Smooth muscle cell (in vitro differentiated cells): Measurements from ENCODE around the gene ORMDL1. TPM values are rescaled to one million over a fixed set of nuclear protein-coding genes. Genes with fewer than 3 reads are reported as not detected.

ENCODE experiments used
- DNase-seq: peaks from one replicate; lab custom pipeline; 2025; ENCODE audit not compliant: unreplicated experiment; lab: John Stamatoyannopoulos, UW
- H2AFZ ChIP-seq: fragments of 200-600 bp; sonication (generic); 2 replicates; pipeline ENCODE4 v1.6.0; 2016; ENCODE audit warnings: antibody characterized with exemption, low read depth, mild to moderate bottlenecking
- H3F3A ChIP-seq: fragments of 200-600 bp; sonication (generic); 2 replicates; pipeline ENCODE4 v1.6.0; 2017; ENCODE audit warnings: antibody characterized with exemption, low read depth
- H3K27ac ChIP-seq: fragments of 200-600 bp; sonication (generic); 2 replicates; pipeline ENCODE4 v1.5.1; 2016; ENCODE audit warnings: low read depth, mild to moderate bottlenecking
- H3K27me3 ChIP-seq: fragments of 200-600 bp; sonication (generic); 2 replicates; pipeline ENCODE4 v1.6.1; 2016; ENCODE audit warnings: low read depth, mild to moderate bottlenecking
- H3K36me3 ChIP-seq: fragments of 200-600 bp; sonication (generic); 2 replicates; pipeline ENCODE4 v1.5.1; 2016; ENCODE audit warnings: low read depth
- H3K4me1 ChIP-seq: fragments of 200-600 bp; sonication (generic); 2 replicates; pipeline ENCODE4 v1.5.1; 2016; ENCODE audit warnings: low read depth
- H3K4me2 ChIP-seq: fragments of 200-600 bp; sonication (generic); 2 replicates; pipeline ENCODE4 v1.6.0; 2016; ENCODE audit warnings: mild to moderate bottlenecking
- H3K4me3 ChIP-seq: fragments of 200-600 bp; sonication (generic); 2 replicates; pipeline ENCODE4 v1.5.1; 2016; ENCODE audit warnings: mild to moderate bottlenecking
- H3K79me2 ChIP-seq: fragments of 200-600 bp; sonication (generic); 2 replicates; pipeline ENCODE4 v1.6.0; 2016; ENCODE audit warnings: low read depth, mild to moderate bottlenecking
- H3K9ac ChIP-seq: fragments of 200-600 bp; sonication (generic); 2 replicates; pipeline ENCODE4 v1.6.0; 2016; ENCODE audit warnings: low read depth
- H3K9me3 ChIP-seq: fragments of 200-600 bp; sonication (generic); replicated peaks from 2 replicates; pipeline ENCODE4 v1.5.1; 2016; ENCODE audit warnings: low read depth
- H4K20me1 ChIP-seq: fragments of 200-600 bp; sonication (generic); 2 replicates; pipeline ENCODE4 v1.6.0; 2016; ENCODE audit warnings: low read depth
- WGBS: methylation state at CpG from one replicate; pipeline ENCODE4 v1.1.7; 2016; ENCODE audit warnings: low lambda C conversion rate; 5-methylcytosine and 5-hydroxymethylcytosine counted together
- polyA plus RNA-seq: library from polyadenylated mRNA; unstranded; fragments of >200 nt; fragmentation: Nextera tagmentation; extraction: Ambion mirVana; gene quantifications from 2 replicates; pipeline ENCODE4 v1.2.1, GENCODE V29; 2016
- total RNA-seq: library from RNA; depleted of rRNA; stranded (reverse); fragments of >200 nt; gene quantifications from 2 replicates; pipeline ENCODE4 v1.2.3, GENCODE V29; 2014
- TF ChIP-seq, protein P1 (sequence below): fragments of 200-600 bp; sonication (generic); IDR thresholded peaks from 2 replicates; pipeline ENCODE4 v1.5.1; 2017; ENCODE audit warnings: borderline replicate concordance, mild to moderate bottlenecking, antibody characterized with exemption; ENCODE audit not compliant: insufficient read depth, poor library complexity, severe bottlenecking

ORMDL1 gene
- total and polyA plus RNA-seq, 2 experiments from 2014 or later, result 47.3 to 60.2 TPM

- H3K27ac ChIP-seq, result no peak overlapping the region
- no peaks in the 10 kb centered on the region for H4K20me1 ChIP-seq
- H3K36me3 ChIP-seq, result peaks cover 11% of the 10 kb centered on the region
- H3F3A ChIP-seq, result no peaks in the 10 kb centered on the region
- H3K27me3 ChIP-seq, result no peaks in the 10 kb centered on the region
- H3K9ac ChIP-seq, result no peak overlapping the region
- no peak overlapping the region for H3K4me3 ChIP-seq
- H3K79me2 ChIP-seq, result no peaks in the 10 kb centered on the region
- no peak overlapping the region for H3K4me2 ChIP-seq
- H2AFZ ChIP-seq, result no peak overlapping the region
- DNase-seq, result no peak
- no peaks in the 10 kb centered on the region for H3K9me3 ChIP-seq
- no peaks in the 10 kb centered on the region for H3K4me1 ChIP-seq
- TF ChIP-seq, protein P1, sequence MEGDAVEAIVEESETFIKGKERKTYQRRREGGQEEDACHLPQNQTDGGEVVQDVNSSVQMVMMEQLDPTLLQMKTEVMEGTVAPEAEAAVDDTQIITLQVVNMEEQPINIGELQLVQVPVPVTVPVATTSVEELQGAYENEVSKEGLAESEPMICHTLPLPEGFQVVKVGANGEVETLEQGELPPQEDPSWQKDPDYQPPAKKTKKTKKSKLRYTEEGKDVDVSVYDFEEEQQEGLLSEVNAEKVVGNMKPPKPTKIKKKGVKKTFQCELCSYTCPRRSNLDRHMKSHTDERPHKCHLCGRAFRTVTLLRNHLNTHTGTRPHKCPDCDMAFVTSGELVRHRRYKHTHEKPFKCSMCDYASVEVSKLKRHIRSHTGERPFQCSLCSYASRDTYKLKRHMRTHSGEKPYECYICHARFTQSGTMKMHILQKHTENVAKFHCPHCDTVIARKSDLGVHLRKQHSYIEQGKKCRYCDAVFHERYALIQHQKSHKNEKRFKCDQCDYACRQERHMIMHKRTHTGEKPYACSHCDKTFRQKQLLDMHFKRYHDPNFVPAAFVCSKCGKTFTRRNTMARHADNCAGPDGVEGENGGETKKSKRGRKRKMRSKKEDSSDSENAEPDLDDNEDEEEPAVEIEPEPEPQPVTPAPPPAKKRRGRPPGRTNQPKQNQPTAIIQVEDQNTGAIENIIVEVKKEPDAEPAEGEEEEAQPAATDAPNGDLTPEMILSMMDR, result no peak
- 84% methylated on average over 2 of the region's 2 CpGs for WGBS
These were observed 18.3 kb upstream of the ORMDL1 start for GRCh38 chr2:189802396-189802912.

- H3K4me1 ChIP-seq, result no peaks in the 10 kb centered on the region
- WGBS, result 75% methylated on average over 2 of the region's 2 CpGs
- no peaks in the 10 kb centered on the region for H3F3A ChIP-seq
- H3K36me3 ChIP-seq, result peaks cover 12% of the 10 kb centered on the region
- DNase-seq, result no peak
- H4K20me1 ChIP-seq, result no peaks in the 10 kb centered on the region
- no peaks in the 10 kb centered on the region for H3K27me3 ChIP-seq
- TF ChIP-seq, protein P1, result no peak
- no peak overlapping the region for H2AFZ ChIP-seq
- H3K9ac ChIP-seq, result no peak overlapping the region
- no peaks in the 10 kb centered on the region for H3K9me3 ChIP-seq
- H3K79me2 ChIP-seq, result no peaks in the 10 kb centered on the region
- H3K27ac ChIP-seq, result no peak overlapping the region
- no peak overlapping the region for H3K4me3 ChIP-seq
- no peak overlapping the region for H3K4me2 ChIP-seq
These were observed 15.4 kb upstream of the ORMDL1 start for GRCh38 chr2:189799531-189799930.

DNA sequence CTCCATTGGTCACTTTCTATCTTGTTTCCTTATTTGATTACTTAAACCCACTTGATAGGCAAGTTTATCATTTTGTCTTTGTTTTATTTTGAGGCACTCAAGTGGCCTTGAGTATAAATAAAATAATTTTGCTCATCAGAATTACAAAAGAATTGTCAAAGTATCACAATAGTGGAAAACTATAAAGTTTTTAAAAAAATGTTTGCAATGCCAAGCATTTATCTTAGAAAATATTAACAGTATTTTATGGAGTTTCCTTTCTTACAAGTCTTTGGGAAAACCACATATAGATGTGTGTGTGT lies 14.8 kb upstream of the ORMDL1 start:
- TF ChIP-seq, protein P1, result no peak
- H3K4me3 ChIP-seq, result no peak overlapping the region
- peaks cover 16% of the 10 kb centered on the region for H3K36me3 ChIP-seq
- H3K9ac ChIP-seq, result no peak overlapping the region
- no peaks in the 10 kb centered on the region for H3K27me3 ChIP-seq
- H3K79me2 ChIP-seq, result no peaks in the 10 kb centered on the region
- H3K4me1 ChIP-seq, result no peaks in the 10 kb centered on the region
- H3K9me3 ChIP-seq, result no peaks in the 10 kb centered on the region
- DNase-seq, result no peak
- no peaks in the 10 kb centered on the region for H3F3A ChIP-seq
- no peaks in the 10 kb centered on the region for H4K20me1 ChIP-seq
- no peak overlapping the region for H2AFZ ChIP-seq
- H3K27ac ChIP-seq, result no peak overlapping the region
- no peak overlapping the region for H3K4me2 ChIP-seq

GRCh38 chr2:189798312-189799029 lies 14.3 kb upstream of the ORMDL1 start:
- no peak for DNase-seq
- 93% methylated on average over 4 of the region's 4 CpGs for WGBS

More at GRCh38 chr2:189798312-189799029, 14.3 kb upstream of the ORMDL1 start:
- H3K4me1 ChIP-seq, result no peaks in the 10 kb centered on the region
- no peak overlapping the region for H3K4me2 ChIP-seq
- H3K79me2 ChIP-seq, result no peaks in the 10 kb centered on the region
- H3K9ac ChIP-seq, result no peak overlapping the region
- no peaks in the 10 kb centered on the region for H3K27me3 ChIP-seq
- no peak overlapping the region for H2AFZ ChIP-seq
- no peaks in the 10 kb centered on the region for H3K9me3 ChIP-seq
- peaks cover 17% of the 10 kb centered on the region for H3K36me3 ChIP-seq
- H3K4me3 ChIP-seq, result no peak overlapping the region
- no peak overlapping the region for H3K27ac ChIP-seq
- H4K20me1 ChIP-seq, result no peaks in the 10 kb centered on the region
- TF ChIP-seq, protein P1, result peak; percentile 36
- no peaks in the 10 kb centered on the region for H3F3A ChIP-seq
